Measurements from ENCODE around the gene ACSBG1.

DNA sequence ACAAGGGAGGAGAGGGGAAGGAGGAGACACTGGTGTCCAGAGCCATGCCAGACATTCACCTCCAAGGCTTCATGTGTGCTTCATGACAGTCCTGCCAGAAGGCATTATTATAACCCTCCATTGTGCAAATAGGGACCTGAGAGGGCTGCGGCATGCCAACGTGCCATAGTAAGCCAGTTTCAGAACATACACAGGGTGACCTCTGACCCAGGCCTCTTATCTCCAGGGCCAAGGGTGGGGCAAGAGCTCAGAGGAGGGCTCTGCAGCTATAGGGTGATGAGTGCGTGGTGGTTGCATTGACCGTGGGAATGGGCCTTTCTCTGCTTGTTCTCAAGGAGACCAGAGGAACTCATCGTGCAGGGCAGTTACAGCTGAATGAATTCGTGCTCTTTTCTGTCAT is 9.7 kb upstream of the ACSBG1 start:
- TF ChIP-seq FOXK2 (IDR thresholded peaks at IDR 0.05) (no peak), BHLHE40 (IDR thresholded peaks at IDR 0.05; ENCODE audit: borderline replicate concordance in 1 of 2, low read depth in 2 of 2, low read length in 1 of 2) (no peak), NR2F1 (conservative IDR thresholded peaks at IDR 0.05) (no peak), KDM1A (IDR thresholded peaks at IDR 0.05; ENCODE audit: borderline replicate concordance) (no peak), POLR2AphosphoS5 (IDR thresholded peaks at IDR 0.05; ENCODE audit: low read length) (no peak), SREBF2 (IDR thresholded peaks at IDR 0.05; ENCODE audit: low read length) (no peak)
- TF ChIP-seq, protein P1, sequence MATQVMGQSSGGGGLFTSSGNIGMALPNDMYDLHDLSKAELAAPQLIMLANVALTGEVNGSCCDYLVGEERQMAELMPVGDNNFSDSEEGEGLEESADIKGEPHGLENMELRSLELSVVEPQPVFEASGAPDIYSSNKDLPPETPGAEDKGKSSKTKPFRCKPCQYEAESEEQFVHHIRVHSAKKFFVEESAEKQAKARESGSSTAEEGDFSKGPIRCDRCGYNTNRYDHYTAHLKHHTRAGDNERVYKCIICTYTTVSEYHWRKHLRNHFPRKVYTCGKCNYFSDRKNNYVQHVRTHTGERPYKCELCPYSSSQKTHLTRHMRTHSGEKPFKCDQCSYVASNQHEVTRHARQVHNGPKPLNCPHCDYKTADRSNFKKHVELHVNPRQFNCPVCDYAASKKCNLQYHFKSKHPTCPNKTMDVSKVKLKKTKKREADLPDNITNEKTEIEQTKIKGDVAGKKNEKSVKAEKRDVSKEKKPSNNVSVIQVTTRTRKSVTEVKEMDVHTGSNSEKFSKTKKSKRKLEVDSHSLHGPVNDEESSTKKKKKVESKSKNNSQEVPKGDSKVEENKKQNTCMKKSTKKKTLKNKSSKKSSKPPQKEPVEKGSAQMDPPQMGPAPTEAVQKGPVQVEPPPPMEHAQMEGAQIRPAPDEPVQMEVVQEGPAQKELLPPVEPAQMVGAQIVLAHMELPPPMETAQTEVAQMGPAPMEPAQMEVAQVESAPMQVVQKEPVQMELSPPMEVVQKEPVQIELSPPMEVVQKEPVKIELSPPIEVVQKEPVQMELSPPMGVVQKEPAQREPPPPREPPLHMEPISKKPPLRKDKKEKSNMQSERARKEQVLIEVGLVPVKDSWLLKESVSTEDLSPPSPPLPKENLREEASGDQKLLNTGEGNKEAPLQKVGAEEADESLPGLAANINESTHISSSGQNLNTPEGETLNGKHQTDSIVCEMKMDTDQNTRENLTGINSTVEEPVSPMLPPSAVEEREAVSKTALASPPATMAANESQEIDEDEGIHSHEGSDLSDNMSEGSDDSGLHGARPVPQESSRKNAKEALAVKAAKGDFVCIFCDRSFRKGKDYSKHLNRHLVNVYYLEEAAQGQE (IDR thresholded peaks at IDR 0.05; ENCODE audit: low read depth, low read length): no peak
- TF ChIP-seq, protein P2, sequence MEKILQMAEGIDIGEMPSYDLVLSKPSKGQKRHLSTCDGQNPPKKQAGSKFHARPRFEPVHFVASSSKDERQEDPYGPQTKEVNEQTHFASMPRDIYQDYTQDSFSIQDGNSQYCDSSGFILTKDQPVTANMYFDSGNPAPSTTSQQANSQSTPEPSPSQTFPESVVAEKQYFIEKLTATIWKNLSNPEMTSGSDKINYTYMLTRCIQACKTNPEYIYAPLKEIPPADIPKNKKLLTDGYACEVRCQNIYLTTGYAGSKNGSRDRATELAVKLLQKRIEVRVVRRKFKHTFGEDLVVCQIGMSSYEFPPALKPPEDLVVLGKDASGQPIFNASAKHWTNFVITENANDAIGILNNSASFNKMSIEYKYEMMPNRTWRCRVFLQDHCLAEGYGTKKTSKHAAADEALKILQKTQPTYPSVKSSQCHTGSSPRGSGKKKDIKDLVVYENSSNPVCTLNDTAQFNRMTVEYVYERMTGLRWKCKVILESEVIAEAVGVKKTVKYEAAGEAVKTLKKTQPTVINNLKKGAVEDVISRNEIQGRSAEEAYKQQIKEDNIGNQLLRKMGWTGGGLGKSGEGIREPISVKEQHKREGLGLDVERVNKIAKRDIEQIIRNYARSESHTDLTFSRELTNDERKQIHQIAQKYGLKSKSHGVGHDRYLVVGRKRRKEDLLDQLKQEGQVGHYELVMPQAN (conservative IDR thresholded peaks at IDR 0.05): no peak
- TF ChIP-seq, protein P3, sequence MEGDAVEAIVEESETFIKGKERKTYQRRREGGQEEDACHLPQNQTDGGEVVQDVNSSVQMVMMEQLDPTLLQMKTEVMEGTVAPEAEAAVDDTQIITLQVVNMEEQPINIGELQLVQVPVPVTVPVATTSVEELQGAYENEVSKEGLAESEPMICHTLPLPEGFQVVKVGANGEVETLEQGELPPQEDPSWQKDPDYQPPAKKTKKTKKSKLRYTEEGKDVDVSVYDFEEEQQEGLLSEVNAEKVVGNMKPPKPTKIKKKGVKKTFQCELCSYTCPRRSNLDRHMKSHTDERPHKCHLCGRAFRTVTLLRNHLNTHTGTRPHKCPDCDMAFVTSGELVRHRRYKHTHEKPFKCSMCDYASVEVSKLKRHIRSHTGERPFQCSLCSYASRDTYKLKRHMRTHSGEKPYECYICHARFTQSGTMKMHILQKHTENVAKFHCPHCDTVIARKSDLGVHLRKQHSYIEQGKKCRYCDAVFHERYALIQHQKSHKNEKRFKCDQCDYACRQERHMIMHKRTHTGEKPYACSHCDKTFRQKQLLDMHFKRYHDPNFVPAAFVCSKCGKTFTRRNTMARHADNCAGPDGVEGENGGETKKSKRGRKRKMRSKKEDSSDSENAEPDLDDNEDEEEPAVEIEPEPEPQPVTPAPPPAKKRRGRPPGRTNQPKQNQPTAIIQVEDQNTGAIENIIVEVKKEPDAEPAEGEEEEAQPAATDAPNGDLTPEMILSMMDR (IDR thresholded peaks at IDR 0.05 in 2 of 3, conservative IDR thresholded peaks at IDR 0.05 in 1 of 3; ENCODE audit: control insufficient read depth in 2 of 3, extremely low read depth in 1 of 3, insufficient read depth in 1 of 3, low read depth in 3 of 3, low read length in 3 of 3): no peak
- TF ChIP-seq, protein P4, sequence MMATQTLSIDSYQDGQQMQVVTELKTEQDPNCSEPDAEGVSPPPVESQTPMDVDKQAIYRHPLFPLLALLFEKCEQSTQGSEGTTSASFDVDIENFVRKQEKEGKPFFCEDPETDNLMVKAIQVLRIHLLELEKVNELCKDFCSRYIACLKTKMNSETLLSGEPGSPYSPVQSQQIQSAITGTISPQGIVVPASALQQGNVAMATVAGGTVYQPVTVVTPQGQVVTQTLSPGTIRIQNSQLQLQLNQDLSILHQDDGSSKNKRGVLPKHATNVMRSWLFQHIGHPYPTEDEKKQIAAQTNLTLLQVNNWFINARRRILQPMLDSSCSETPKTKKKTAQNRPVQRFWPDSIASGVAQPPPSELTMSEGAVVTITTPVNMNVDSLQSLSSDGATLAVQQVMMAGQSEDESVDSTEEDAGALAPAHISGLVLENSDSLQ (IDR thresholded peaks at IDR 0.05): no peak

Data from GM12878 (cell line).